NCI-H510A treated with DMSO at 0.1 percent for 48 hours (cell line): ENCODE results near the gene ATAT1.

Experiments used
- DNase-seq: peaks from one replicate; lab custom pipeline; 2025; lab: John Stamatoyannopoulos, UW

The ATAT1 gene

GRCh38 chr6:30613251-30614043, 13.2 kb upstream of the ATAT1 start:
- no peak for DNase-seq

GRCh38 chr6:30614044-30614842, 12.4 kb upstream of the ATAT1 start:
- no peak for DNase-seq

- peak; percentile 93 for DNase-seq
Observed at GRCh38 chr6:30614843-30615218, 11.8 kb upstream of the ATAT1 start.

GRCh38 chr6:30615219-30615957, 11.3 kb upstream of the ATAT1 start:
- DNase-seq = peak; percentile 86

GRCh38 chr6:30615958-30616810, 10.5 kb upstream of the ATAT1 start:
- DNase-seq = peak; percentile 66

GRCh38 chr6:30616811-30617564, 9.7 kb upstream of the ATAT1 start, which contains the start of gene PPP1R10:
Gene PPP1R10, minus strand, starts transcription at chr6:30617243. Its CDS starts 7,299 bp downstream, at chr6:30609944.
- peak; percentile 99 for DNase-seq

- peak; percentile 99 for DNase-seq
Observed at GRCh38 chr6:30617565-30618269, 9.0 kb upstream of the ATAT1 start, which contains the start of gene MRPS18B. Gene MRPS18B, plus strand, starts transcription at chr6:30617840. Its CDS starts 26 bp downstream, at chr6:30617866.

GRCh38 chr6:30618270-30618797, 8.3 kb upstream of the ATAT1 start:
- DNase-seq = no peak

- no peak for DNase-seq
Observed at GRCh38 chr6:30619561-30619960, 7.1 kb upstream of the ATAT1 start.

GRCh38 chr6:30625511-30625910, 1.2 kb upstream of the ATAT1 start:
- DNase-seq = no peak

- DNase-seq = no peak
Observed at GRCh38 chr6:30635834-30636233, 9.2 kb downstream of the ATAT1 start.

- no peak for DNase-seq
Observed at GRCh38 chr6:30640481-30640880, 13.8 kb downstream of the ATAT1 start.

GRCh38 chr6:30641048-30641447, 14.4 kb downstream of the ATAT1 start:
- no peak for DNase-seq

- no peak for DNase-seq
Observed at GRCh38 chr6:30643656-30644055, 17.0 kb downstream of the ATAT1 start.

- DNase-seq = no peak
Observed at GRCh38 chr6:30644769-30645168, 18.1 kb downstream of the ATAT1 start.

- DNase-seq = peak; percentile 20
Observed at GRCh38 chr6:30645989-30646388, 19.3 kb downstream of the ATAT1 start.

- DNase-seq = peak; percentile 94
Observed at GRCh38 chr6:30646450-30647241, 20.0 kb downstream of the ATAT1 start, which contains the start of gene C6orf136. Gene C6orf136, plus strand, starts transcription at chr6:30647133. Its CDS starts 99 bp downstream, at chr6:30647232.

GRCh38 chr6:30647242-30648116, 20.8 kb downstream of the ATAT1 start:
- DNase-seq = peak; percentile 87
